HepG2 (cell line): ENCODE data around the gene PRRC2A. TPM values are rescaled to one million over a fixed set of nuclear protein-coding genes. Genes with fewer than 3 reads are reported as not detected.

Experiments used
- CHCHD3 ChIP-seq: sonication (generic); formaldehyde crosslinking; IDR thresholded peaks from 2 replicates; pipeline ENCODE4 v1.8.0; 2022; ENCODE audit warnings: mild to moderate bottlenecking, missing genetic modification reagents, moderate library complexity
- EED ChIP-seq: sonication (generic); formaldehyde crosslinking; IDR thresholded peaks from 2 replicates; pipeline ENCODE4 v1.5.0; 2020; ENCODE audit warnings: mild to moderate bottlenecking, missing genetic modification reagents
- HDAC6 ChIP-seq: fragments of 200-600 bp; sonication (generic); IDR thresholded peaks from 2 replicates; pipeline ENCODE4 v1.7.0; 2017; ENCODE audit warnings: mild to moderate bottlenecking, antibody characterized with exemption, low read length, low read depth
- IKZF5 ChIP-seq: IDR thresholded peaks from 2 replicates; pipeline ENCODE4 v1.6.1; 2018; ENCODE audit warnings: missing genetic modification reagents, mild to moderate bottlenecking, missing compliant biosample characterization
- PRPF4 ChIP-seq: fragments of 200-400 bp; formaldehyde crosslinking; IDR thresholded peaks from 2 replicates; pipeline ENCODE4 v1.6.1; 2016; ENCODE audit warnings: low read length, low read depth; ENCODE audit not compliant: poor library complexity, severe bottlenecking
- SP1 ChIP-seq, 2 experiments: fragments of 450-650 bp in 1 of 2; sonication (generic) in 1 of 2; formaldehyde crosslinking in 1 of 2; IDR thresholded peaks; 2 replicates each; pipeline versions ENCODE4 v1.4.0 to v1.6.1; 2016 to 2020; ENCODE audit warnings: missing genetic modification reagents in 1 of 2
- STAT6 ChIP-seq: sonication (generic); formaldehyde crosslinking; IDR thresholded peaks from 2 replicates; pipeline ENCODE4 v1.4.0; 2020; ENCODE audit warnings: missing genetic modification reagents, mild to moderate bottlenecking, borderline replicate concordance
- TBL1XR1 ChIP-seq: fragments of 150-350 bp; IDR thresholded peaks from 2 replicates; pipeline ENCODE4 v1.6.1; 2014; ENCODE audit warnings: borderline replicate concordance, low read length; ENCODE audit not compliant: partially characterized antibody
- ZBTB1 ChIP-seq: sonication (generic); formaldehyde crosslinking; IDR thresholded peaks from 2 replicates; pipeline ENCODE4 v1.4.0; 2020; ENCODE audit warnings: missing genetic modification reagents, borderline replicate concordance
- ZBTB40 ChIP-seq, 2 experiments: fragments of 450-650 bp in 1 of 2; sonication (generic) in 1 of 2; formaldehyde crosslinking in 1 of 2; IDR thresholded peaks; 2 replicates each; pipeline versions ENCODE4 v1.6.1 to v1.8.0; 2016 to 2022; ENCODE audit warnings: antibody characterized with exemption in 1 of 2, mild to moderate bottlenecking in 1 of 2, missing genetic modification reagents in 1 of 2
- ZNF296 ChIP-seq: sonication (generic); formaldehyde crosslinking; conservative IDR thresholded peaks from 2 replicates; pipeline ENCODE4 v1.5.0; 2020; ENCODE audit warnings: mild to moderate bottlenecking, missing genetic modification reagents
- ZNF337 ChIP-seq: sonication (generic); formaldehyde crosslinking; IDR thresholded peaks from 2 replicates; pipeline ENCODE4 v1.5.1; 2020; ENCODE audit warnings: missing genetic modification reagents, low read depth, mild to moderate bottlenecking, borderline replicate concordance
- ZNF7 ChIP-seq: IDR thresholded peaks from 2 replicates; pipeline ENCODE4 v1.6.1; 2016; ENCODE audit warnings: missing biosample characterization, missing genetic modification reagents
- polyA plus RNA-seq, 8 experiments: library from polyadenylated mRNA; depleted of rRNA in 3 of 8; stranded (reverse) in 7 of 8; unstranded in 1 of 8; fragments of >200 nt; fragmentation: Illumina TruSeq in 4 of 8; extraction: Trizol in 4 of 8; gene quantifications; 2 replicates each; pipeline versions ENCODE4 v1.2.1 to v1.2.3, GENCODE V29; 2011 to 2016; ENCODE audit warnings: low read depth in 4 of 8, missing spikeins in 1 of 8, mixed read lengths in 1 of 8; ENCODE audit not compliant: insufficient read depth in 1 of 8
- total RNA-seq, 5 experiments: library from RNA; depleted of rRNA; stranded (reverse); fragments of >200 nt; fragmentation: Illumina TruSeq; extraction: Trizol; gene quantifications; 2 replicates each; pipeline ENCODE4 v1.2.3, GENCODE V29; 2016; ENCODE audit warnings: low read depth in 1 of 5

The PRRC2A gene
- total and polyA plus RNA-seq, 2 of the 13 experiments (the other 11 are each of a cell fraction or from before 2014, with no cell fraction given), result 38.9 to 47.4 TPM

- no peak for TF ChIP-seq ZBTB40 (IDR thresholded peaks at IDR 0.05)
- TF ChIP-seq ZBTB40 (CRISPR knock-in tag; IDR thresholded peaks at IDR 0.05), result no peak
- no peak for TF ChIP-seq PRPF4
- TF ChIP-seq CHCHD3 (CRISPR knock-in tag), result 0 out of 2 replicates have a peak, but pooled peaks have one; percentile 27
- TF ChIP-seq ZNF7, result no peak
- TF ChIP-seq ZNF337 (CRISPR knock-in tag), result no peak
- no peak for TF ChIP-seq IKZF5 (CRISPR knock-in tag)
- TF ChIP-seq ZNF296 (CRISPR knock-in tag), result no peak
- TF ChIP-seq HDAC6, result no peak
- no peak for TF ChIP-seq ZBTB1 (CRISPR knock-in tag)
- TF ChIP-seq TBL1XR1, result no peak
- TF ChIP-seq SP1 (IDR thresholded peaks at IDR 0.05), result no peak
- TF ChIP-seq SP1 (CRISPR knock-in tag; IDR thresholded peaks at IDR 0.05), result no peak
- TF ChIP-seq EED, result peak; percentile 50; the same call in 1 of the 2 replicates
- TF ChIP-seq STAT6 (CRISPR knock-in tag), result no peak
Measured at GRCh38 chr6:31658983-31659648, 38.6 kb downstream of the PRRC2A start (continued).
